A673 (cell line): ENCODE measurements around the gene NPRL2. TPM values are rescaled to one million over a fixed set of nuclear protein-coding genes. Genes with fewer than 3 reads are reported as not detected.
A peak's percentile ranks its signal among the peaks of the same experiment; 100 is the strongest.

ENCODE experiments used
- BruUV-seq: library from RNA; stranded (reverse); fragments of 400-500 nt; replicated peaks from 2 replicates; lab custom pipeline; 2021; lab: Mats Ljungman, UMichigan
- CTCF ChIA-PET: fragments of 300-600 bp; sonication (Branson Sonifier 250); formaldehyde crosslinking; loops from one replicate; lab custom pipeline; 2022; ENCODE audit warnings: antibody characterized with exemption; lab: Charles Lee
- POLR2A ChIA-PET: fragments of 300-600 bp; sonication (Branson Sonifier 250); formaldehyde crosslinking; loops from one replicate; lab custom pipeline; 2022; ENCODE audit warnings: antibody characterized with exemption; ENCODE audit not compliant: low non-redundant PET; lab: Charles Lee
- DNase-seq: peaks from one replicate; pipeline ENCODE4 v3.0.0-alpha.2; 2015; ENCODE audit warnings: low spot score
- H3K27ac ChIP-seq: fragments of 200-600 bp; sonication (generic); 2 replicates; pipeline ENCODE4 v1.5.1; 2016; ENCODE audit warnings: mixed run types, low read depth, mild to moderate bottlenecking, mixed read lengths, antibody characterized with exemption, low read length; ENCODE audit not compliant: poor library complexity, severe bottlenecking
- H3K27me3 ChIP-seq: fragments of 200-600 bp; sonication (generic); replicated peaks from 2 replicates; pipeline ENCODE4 v1.6.1; 2017; ENCODE audit warnings: mixed run types, low read depth, mild to moderate bottlenecking, mixed read lengths, antibody characterized with exemption, low read length; ENCODE audit not compliant: insufficient read depth, poor library complexity
- H3K36me3 ChIP-seq: fragments of 200-600 bp; sonication (generic); 2 replicates; pipeline ENCODE4 v1.6.1; 2016; ENCODE audit warnings: mixed run types, mild to moderate bottlenecking, mixed read lengths, antibody characterized with exemption, low read length; ENCODE audit not compliant: insufficient read depth, poor library complexity, severe bottlenecking
- H3K4me1 ChIP-seq: fragments of 200-600 bp; sonication (generic); 2 replicates; pipeline ENCODE4 v1.6.1; 2017; ENCODE audit warnings: mixed run types, mild to moderate bottlenecking, mixed read lengths, antibody characterized with exemption, low read length; ENCODE audit not compliant: insufficient read depth, poor library complexity, severe bottlenecking
- H3K4me3 ChIP-seq: fragments of 200-600 bp; sonication (generic); 2 replicates; pipeline ENCODE4 v1.5.1; 2016; ENCODE audit warnings: low read depth, mixed run types, mild to moderate bottlenecking, mixed read lengths, low read length; ENCODE audit not compliant: poor library complexity, severe bottlenecking
- H3K9me3 ChIP-seq: fragments of 200-600 bp; sonication (generic); 2 replicates; pipeline ENCODE4 v1.6.1; 2016; ENCODE audit warnings: mixed run types, low read depth, mild to moderate bottlenecking, mixed read lengths, antibody characterized with exemption, low read length; ENCODE audit not compliant: poor library complexity, severe bottlenecking
- EZH2 ChIP-seq: fragments of 200-600 bp; sonication (generic); IDR thresholded peaks from 2 replicates; pipeline ENCODE4 v1.6.1; 2017; ENCODE audit warnings: borderline replicate concordance, low read depth, mild to moderate bottlenecking, mixed read lengths, antibody characterized with exemption, low read length; ENCODE audit not compliant: poor library complexity, severe bottlenecking
- intact Hi-C: fragments of 100-400 bp; cut with micrococcal nuclease; formaldehyde crosslinking; loops from one replicate; pipeline ENCODE4 v1.10.0; 2022; ENCODE audit not compliant: unreplicated experiment
- total RNA-seq: library from RNA; stranded (reverse); gene quantifications from 2 replicates; pipeline ENCODE4 v1.2.3, GENCODE V29; 2021
- TF ChIP-seq, protein P1 (sequence below): fragments of 300-800, 200-600 bp; sonication (generic); conservative IDR thresholded peaks from 2 replicates; pipeline ENCODE4 v1.5.1; 2017; ENCODE audit warnings: low read depth, mild to moderate bottlenecking, antibody characterized with exemption, low read length, moderate library complexity, mixed read lengths

NPRL2 gene
- total RNA-seq, 1 experiment from 2014 or later = 16.0 TPM

- intact Hi-C loops = no loop called here
- no peak for TF ChIP-seq EZH2
- TF ChIP-seq, protein P1, sequence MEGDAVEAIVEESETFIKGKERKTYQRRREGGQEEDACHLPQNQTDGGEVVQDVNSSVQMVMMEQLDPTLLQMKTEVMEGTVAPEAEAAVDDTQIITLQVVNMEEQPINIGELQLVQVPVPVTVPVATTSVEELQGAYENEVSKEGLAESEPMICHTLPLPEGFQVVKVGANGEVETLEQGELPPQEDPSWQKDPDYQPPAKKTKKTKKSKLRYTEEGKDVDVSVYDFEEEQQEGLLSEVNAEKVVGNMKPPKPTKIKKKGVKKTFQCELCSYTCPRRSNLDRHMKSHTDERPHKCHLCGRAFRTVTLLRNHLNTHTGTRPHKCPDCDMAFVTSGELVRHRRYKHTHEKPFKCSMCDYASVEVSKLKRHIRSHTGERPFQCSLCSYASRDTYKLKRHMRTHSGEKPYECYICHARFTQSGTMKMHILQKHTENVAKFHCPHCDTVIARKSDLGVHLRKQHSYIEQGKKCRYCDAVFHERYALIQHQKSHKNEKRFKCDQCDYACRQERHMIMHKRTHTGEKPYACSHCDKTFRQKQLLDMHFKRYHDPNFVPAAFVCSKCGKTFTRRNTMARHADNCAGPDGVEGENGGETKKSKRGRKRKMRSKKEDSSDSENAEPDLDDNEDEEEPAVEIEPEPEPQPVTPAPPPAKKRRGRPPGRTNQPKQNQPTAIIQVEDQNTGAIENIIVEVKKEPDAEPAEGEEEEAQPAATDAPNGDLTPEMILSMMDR = no peak
- CTCF ChIA-PET = interaction anchor here (0.5 to 1.5 kb wide), 3 partner anchors 9 to 1052 kb away, joined by 4 to 6 read pairs (median 4); partner anchors contain the start of gene TUSC2
These were observed 13.3 kb downstream of the NPRL2 start for GRCh38 chr3:50337175-50337861.

GRCh38 chr3:50336452-50337174 is 14.0 kb downstream of the NPRL2 start:
- no peak for TF ChIP-seq EZH2
- TF ChIP-seq, protein P1 = no peak
- DNase-seq = no peak
- H3K4me3 ChIP-seq = peak overlapping the region; percentile 82
- TSS peak; percentile 64 for BruUV-seq
- peak overlapping the region; percentile 90 for H3K27ac ChIP-seq
- POLR2A ChIA-PET = interaction anchor here (1.1 kb wide), 1 partner anchor 8 kb away, joined by 4 read pairs; the partner anchor contains the start of gene TUSC2
- no peaks in the 10 kb centered on the region for H3K9me3 ChIP-seq
- no peaks in the 10 kb centered on the region for H3K4me1 ChIP-seq
- H3K27me3 ChIP-seq = no peaks in the 10 kb centered on the region
- intact Hi-C loops = no loop called here
- CTCF ChIA-PET = interaction anchor here (0.5 to 1.5 kb wide), 3 partner anchors 8 to 1053 kb away, joined by 4 to 6 read pairs (median 4); partner anchors contain the start of gene TUSC2
- peaks cover 5% of the 10 kb centered on the region for H3K36me3 ChIP-seq

More at GRCh38 chr3:50337175-50337861, 13.3 kb downstream of the NPRL2 start:
- Histone ChIP-seq H3K27ac (peak overlapping the region; percentile 90), H3K4me1 (no peaks in the 10 kb centered on the region), H3K9me3 (no peaks in the 10 kb centered on the region), H3K27me3 (no peaks in the 10 kb centered on the region), H3K4me3 (peak overlapping the region; percentile 82), H3K36me3 (no peaks in the 10 kb centered on the region)
- BruUV-seq = no TSS peak
- POLR2A ChIA-PET = interaction anchor here (1.1 kb wide), 1 partner anchor 9 kb away, joined by 4 read pairs; the partner anchor contains the start of gene TUSC2
- DNase-seq = peak; percentile 95

- intact Hi-C loops = no loop called here
- no peaks in the 10 kb centered on the region for H3K9me3 ChIP-seq
- H3K36me3 ChIP-seq = peaks cover 16% of the 10 kb centered on the region
- no peaks in the 10 kb centered on the region for H3K27me3 ChIP-seq
- no peaks in the 10 kb centered on the region for H3K4me1 ChIP-seq
- BruUV-seq = no TSS peak
- no peak overlapping the region for H3K27ac ChIP-seq
- TF ChIP-seq, protein P1 = no peak
- ChIA-PET POLR2A (no interaction called here), CTCF (no interaction called here)
- no peak overlapping the region for H3K4me3 ChIP-seq
- DNase-seq = no peak
These were observed 16.1 kb downstream of the NPRL2 start for GRCh38 chr3:50334339-50335075.
